Measurements from ENCODE around the gene TSGA10IP.

TSGA10IP gene

GRCh38 chr11:66008468-66009101, 63.3 kb downstream of the TSGA10IP start:
- no peak for DNase-seq

All from CD4-positive, alpha-beta T cell treated with Interleukin-4 for 1 hour (primary cell).